DMS 273 (cell line): ENCODE data around the gene YIF1A.
A peak's percentile ranks its signal among the peaks of the same experiment; 100 is the strongest.
"Not testable (repeated sequence)": the region's sequence is repeated elsewhere in the genome, so short reads cannot be mapped to it uniquely, and the experiment has no call there.

Experiments
- DNase-seq: peaks from one replicate; lab custom pipeline; 2025; ENCODE audit not compliant: unreplicated experiment; lab: John Stamatoyannopoulos, UW

The YIF1A gene

DNA sequence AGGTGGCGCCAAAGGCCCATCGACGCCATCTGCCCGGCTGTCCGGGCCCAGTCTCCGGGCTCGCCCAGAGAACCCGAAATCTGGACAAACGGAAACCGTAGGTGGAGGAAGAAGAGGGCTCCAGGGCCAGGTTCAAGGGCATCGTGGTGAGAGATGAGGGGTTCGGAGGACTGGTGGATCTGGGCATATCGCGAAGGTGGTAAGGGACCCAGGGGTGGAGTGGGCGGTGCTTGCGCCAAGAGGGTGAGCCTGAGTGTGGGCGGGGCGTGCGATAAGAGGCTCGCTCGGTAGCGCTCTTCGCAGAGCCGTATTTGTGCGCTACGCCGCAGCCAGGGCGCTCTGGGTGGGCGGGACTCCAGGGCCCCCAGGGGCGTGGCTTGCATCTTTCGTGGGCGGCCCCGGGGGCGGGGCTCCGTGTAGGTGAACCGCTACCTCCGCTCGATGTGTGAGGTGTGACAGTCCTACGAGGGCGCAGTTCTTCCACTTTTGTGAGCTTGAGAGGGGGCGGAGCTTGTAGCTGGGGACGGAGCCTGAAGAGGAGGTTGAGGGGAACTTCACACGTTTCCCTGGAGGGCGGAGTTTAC, 23.1 kb upstream of the YIF1A start:
- DNase-seq, result peak; percentile 95

DNA sequence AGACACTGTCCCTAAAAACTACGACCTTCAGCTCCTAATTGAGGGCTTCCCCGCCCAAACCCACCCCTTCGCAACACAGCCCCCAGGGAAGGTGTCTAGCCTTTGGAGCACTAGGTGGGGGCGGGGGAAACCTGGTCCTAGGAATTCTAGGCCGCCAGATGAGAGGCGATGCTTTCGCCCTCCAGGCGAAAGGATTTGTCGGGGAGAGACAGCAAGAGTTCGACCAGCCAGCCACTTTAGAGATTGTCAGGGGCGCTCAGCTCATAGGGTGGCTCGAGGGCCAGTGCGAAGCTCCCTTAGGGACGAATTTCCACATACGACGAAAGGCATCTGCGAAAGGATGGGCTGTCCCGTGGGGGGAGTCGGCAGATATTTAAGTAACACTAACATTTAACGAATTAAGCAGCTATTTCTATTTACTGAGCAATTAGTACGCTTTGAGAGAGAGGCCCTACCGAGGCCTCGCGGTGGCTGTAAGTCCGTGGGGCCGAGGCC, 22.6 kb upstream of the YIF1A start:
- DNase-seq, result no peak

DNA sequence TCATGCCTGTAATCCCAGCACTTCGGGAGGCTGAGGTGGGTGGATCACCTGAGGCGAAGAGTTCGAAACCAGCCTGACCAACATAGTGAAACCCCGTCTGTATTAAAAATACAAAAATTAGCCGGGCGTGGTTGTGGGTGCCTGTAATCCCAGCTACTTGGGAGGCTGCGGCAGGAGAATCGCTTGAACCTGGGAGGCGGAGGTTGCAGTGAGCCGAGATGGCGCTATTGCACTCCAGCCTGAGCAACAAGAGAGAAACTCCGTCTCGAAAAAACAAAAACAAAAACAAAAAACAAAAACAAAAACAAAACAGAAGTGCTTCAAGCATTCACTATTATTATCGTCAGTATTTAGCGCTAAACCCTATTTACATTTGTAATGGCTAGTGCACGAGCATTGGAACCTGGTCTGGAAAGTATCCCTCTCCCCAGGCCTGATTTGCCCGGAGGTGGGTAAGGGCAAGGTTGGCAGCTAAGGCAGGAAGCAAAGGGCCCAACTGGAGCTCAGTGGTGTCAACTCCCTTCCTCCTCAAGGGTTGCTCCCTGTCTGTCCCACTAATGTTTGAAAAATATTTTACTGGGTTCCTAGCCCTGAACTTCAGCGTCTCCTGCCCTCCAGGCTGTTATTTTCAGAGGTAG, 22.0 kb upstream of the YIF1A start:
- DNase-seq, result not testable (repeated sequence)

DNA sequence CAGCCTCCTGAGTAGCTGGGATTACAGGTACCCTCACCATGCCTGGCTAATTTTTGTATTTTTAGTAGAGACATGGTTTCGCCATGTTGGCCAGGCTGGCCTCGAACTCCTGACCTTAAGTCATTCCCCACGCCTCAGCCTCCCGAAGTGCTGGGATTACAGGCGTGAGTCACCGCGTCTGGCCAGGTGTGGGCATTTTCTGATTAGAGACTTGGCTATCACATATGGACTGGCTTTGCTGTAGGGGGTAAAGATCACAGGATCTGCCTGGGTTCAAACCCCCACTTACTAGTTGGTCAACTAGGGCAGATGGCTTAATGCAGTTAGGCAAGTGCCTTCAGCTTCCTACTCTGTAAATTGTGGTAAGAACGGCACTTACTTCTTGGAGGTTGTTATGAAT, 21.4 kb upstream of the YIF1A start:
- DNase-seq, result no peak

DNA sequence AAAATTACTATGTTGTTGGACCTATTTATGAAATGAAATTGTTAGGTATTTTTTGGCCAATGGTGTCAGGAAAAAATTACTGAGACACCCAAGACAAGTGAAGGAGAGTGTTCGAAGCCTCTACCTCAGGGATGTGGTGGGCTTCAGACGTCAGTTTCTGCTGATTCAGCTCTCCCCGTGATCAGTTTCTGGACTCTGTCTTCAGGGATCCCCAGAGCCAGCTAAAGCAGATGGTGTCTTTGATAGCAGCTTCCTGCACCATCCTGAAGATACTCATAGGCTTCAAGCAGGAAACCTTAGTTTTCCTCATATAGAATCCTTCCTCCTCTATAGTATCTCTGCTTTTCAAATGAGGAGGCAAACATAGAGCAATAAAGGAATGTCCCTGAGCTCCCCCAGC, 20.5 kb upstream of the YIF1A start:
- no peak for DNase-seq

DNA sequence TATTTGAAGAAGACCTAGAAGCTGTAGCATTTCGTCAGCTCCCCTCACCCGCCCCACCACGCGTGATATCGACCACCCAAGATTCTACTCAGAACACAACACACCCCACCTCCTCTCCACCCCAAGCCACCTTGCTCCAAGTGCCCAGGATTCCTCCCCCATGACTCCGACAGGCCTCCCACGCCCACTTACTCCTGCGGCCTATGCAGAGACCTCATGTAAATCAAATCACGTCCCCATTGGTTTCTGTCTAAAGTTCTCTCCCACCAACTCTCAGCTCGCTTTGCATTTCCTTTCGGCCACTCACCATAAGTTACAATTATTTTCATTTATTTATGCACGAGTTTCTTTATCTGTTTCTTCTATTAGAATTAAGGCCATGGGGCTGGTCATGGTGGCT, 13.7 kb upstream of the YIF1A start:
- DNase-seq, result no peak

DNA sequence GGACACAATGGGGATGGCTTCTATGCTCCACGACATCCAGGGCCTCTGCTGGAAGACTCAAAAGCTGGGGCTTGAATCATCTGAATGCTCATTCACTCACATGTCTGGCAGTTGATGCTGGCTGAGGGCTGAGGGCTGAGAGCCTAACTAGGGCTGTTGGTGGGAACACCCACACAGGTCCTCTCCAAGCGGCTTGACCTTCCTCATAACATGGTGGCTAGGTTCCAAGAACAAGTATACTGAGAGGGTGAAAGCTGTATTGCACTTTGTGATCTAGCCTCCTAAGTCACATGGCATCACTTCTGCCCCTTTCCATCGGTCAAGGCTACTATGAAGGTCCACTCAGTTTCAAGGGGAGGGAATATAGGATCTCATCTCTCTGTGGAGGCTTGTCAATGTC, 10.2 kb upstream of the YIF1A start:
- DNase-seq, result no peak

DNA sequence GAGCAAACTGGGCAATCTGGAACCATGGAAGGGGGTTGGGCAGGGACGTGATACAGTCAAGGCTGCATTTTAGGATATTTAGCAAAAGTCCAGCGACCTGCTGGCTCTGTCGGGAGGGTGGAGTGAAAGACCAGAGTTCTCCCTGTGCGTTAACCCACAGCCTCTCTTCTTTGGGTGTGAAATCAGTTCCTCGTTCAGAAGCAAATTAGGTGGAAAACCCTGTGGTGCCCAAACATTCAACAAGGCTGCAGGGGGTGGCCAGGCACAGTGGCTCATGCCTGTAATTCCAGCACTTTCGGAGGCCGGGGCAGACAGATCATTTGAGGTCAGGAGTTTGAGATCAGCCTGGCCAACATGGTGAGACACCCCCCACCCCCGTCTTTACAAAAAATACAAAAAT, 8.7 kb upstream of the YIF1A start:
- no peak for DNase-seq

DNA sequence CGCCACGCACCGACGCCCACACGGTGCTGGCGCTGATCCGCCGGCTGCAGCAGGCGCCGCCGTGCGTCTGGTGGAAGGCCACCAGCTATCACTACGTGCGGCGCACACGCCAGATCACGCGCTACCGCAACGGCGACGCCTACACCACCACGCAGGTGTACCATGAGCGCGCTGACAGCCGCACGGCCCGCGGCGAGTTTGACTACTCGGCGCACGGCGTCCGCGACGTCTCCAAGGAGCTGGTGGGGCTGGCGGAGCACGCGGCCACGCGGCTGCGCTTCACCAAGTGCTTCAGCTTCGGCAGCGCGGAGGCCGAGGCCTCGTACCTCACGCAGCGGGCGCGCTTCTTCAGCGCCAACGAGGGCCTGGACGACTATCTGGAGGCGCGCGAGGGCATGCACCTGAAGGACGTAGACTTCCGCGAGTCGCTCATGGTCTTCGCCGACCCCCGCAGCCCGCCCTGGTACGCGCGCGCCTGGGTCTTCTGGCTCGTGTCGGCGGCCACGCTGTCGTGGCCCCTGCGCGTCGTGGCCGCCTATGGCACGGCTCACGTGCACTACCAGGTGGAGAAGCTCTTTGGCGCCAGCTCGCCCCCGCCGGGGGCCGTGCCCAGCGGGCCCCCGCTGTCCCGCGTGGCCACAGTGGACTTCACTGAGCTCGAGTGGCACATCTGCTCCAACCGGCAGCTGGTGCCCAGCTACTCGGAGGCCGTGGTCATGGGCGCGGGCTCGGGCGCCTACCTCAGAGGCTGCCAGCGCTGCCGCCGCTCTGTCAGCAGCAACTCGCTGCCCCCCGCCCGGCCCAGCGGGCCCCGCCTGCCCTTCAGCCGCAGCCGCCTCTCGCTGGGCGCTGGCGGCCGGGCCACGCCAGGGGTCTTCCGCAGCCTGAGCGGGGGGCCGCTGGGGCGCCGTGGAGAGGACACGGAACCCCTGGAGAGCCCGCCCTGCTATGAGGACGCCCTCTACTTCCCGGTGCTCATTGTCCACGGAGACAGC, 6.0 kb upstream of the YIF1A start:
- DNase-seq, result no peak

DNA sequence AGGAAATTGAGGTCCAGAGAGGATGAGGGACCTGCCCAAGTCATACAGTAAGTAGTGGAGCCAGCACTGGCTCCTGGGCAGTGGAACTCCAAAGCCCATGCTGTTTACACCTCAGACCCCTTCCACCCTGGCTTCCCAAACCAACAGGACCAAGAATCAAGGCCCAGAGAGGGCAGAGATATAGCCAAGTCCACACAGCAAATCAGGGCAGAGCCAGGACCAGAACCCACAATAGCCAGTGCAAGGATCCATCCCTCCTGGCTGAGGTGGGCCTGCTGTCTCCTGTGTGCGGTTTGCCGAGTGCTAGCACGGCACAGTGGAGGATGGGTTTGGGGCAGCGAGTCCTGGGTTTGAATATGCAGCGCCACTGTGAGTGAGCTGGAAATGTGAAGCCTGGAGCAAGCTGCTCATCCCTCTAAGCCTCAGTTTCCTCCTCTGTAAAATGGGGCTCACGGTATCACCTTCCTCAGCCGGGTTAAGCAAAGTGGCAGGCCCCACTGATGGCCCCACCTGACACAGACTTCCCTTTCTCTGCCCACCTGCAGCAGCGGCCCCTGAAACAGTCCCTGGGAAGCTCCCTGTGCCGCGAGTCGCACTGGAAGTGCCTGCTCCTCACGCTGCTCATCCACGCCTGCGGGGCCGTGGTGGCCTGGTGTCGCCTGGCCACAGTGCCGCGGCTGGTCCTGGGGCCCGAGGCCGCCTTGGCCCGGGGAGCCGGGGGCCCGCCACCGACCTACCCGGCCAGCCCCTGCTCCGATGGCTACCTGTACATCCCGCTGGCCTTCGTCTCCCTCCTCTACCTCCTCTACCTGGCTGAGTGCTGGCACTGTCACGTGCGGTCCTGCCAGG, 5.1 kb upstream of the YIF1A start:
- no peak for DNase-seq

DNA sequence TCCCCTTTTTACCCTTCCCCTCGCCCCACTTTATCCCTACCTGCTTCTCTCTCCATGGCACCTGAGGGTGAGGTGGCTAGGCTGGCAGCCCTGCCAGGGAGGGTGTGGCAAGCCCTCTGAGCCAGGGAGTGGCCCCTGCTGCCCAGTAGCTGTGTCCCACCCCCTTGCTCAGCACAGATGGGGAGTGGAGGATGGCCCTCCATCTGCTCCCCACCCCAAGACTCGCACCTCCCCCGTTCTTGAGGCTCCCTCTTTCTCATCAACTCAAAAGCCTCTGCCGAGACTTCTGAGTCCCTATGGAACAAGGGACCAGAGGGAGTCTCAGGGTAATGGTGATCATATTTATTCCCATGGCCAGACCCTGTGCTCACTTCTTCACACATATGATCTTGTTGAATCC, 4.4 kb upstream of the YIF1A start:
- no peak for DNase-seq

DNA sequence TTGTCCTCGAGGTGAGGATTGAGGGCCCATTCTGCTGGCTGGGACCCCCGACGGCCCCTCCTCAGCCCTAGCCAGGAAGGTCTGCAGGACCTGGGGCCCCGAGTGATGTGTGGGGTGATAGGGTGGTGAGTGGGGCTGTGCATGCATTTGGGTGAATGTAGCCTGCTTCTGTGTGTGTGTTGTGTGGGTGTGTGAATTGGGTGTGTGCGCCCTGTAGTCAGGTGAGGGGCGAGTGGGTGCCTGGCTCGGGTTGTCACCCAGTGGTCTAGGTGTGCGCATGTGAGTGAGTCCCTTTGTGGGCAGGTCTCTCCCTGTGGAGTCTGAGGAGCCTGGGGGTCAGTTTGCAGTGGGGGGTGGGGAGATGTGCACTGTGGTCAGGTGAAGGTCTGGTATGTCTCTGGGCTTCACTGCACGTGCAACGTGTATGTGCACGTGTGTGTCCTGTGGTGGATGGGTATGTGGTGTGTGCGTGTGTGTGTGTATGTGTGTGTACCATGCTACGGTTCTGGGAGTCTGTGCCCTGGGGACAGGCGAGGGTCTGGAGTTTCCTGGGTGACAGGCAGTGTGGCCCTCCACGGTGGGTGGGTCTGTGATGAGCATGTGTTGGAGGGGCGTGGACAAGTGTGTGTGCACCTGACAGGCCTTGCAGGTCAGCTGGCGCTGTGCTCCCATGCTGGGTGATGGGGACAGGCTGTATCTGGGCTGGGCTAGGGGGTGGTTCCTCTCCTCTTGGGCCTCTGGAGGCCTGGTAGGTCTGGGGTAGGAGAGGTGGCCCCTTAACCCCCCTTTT, 3.8 kb upstream of the YIF1A start:
- no peak for DNase-seq

DNA sequence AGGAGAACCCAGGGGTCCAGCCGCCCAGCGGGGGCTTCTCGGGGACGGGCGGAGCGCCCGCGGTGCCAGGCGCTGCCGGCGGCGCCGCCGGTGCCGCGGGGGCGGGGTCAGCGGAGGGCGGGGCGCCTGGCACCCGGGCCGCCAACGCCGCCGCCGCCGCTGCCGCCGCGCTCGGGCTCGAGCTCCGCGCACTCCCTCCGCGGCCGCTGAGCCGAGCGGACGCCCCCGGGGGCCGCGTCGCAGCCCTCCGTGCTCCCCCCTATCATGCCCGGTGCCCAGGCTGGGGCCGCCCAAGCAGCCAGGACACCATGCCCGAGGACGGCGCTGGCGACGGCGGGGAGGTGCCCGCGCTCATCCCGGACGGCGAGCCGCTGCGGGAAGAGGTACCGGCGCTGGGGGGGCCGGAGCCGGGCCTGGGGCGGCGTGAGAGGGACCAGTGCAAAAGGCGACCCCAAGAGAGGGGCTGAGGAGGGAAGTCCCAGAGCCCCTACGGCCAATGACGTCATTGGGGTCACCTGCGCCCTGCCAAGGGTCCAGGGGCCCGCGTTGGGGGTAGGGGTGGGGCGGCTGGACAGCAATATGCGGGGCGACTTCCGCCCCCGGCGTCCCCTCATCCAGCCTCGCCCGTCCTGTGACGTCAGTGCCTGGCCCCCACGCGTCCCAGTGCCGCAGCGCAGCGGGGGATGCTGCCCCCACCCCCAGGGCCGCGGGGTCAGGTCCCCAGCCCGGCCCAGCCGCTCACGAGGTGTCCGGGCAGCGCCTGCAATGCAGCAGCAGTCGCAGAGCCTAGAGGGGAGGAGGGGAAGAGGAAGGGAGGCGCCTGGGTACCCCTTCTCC, 3.0 kb upstream of the YIF1A start, which contains the start of gene TMEM151A:
Gene TMEM151A, plus strand, starts transcription at position 189 of the 837 bp plus-strand sequence. Its CDS starts 120 bp downstream, at position 309.
- peak; percentile 58 for DNase-seq

DNA sequence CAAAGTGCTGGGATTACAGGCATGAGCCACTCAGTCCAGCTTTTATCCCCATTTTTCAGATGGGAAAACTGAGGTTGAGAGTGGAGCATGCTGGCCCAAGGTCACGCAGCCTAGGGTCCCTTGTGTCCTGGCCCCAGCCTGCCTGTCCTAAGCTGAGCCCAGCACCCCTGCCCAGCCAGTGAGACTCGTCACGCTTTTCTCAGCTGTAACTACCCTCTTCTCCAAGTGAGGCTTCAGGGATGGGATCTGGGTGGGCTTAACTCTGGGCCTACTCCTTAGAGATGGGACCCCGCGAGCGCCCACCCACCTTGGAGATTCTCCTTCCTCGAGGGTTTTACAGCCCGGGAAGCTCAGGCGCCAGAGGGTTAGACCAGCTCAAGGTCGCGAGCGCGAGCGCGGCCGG, 2.4 kb upstream of the YIF1A start:
- no peak for DNase-seq

DNA sequence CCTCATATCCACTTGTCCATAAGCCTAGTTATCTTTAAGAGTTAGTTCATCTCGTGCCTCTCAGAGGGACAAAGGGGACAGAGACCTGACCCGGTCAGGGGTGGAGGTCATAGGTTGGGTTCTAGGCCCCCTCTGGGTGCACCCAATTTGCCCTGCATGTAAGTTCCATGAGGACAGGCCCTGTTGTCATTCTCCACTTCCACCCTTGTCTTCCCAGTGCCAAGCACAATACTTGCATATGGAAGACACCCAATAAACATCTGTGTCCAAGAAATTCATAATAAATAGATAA, 1.3 kb upstream of the YIF1A start:
- DNase-seq, result no peak

DNA sequence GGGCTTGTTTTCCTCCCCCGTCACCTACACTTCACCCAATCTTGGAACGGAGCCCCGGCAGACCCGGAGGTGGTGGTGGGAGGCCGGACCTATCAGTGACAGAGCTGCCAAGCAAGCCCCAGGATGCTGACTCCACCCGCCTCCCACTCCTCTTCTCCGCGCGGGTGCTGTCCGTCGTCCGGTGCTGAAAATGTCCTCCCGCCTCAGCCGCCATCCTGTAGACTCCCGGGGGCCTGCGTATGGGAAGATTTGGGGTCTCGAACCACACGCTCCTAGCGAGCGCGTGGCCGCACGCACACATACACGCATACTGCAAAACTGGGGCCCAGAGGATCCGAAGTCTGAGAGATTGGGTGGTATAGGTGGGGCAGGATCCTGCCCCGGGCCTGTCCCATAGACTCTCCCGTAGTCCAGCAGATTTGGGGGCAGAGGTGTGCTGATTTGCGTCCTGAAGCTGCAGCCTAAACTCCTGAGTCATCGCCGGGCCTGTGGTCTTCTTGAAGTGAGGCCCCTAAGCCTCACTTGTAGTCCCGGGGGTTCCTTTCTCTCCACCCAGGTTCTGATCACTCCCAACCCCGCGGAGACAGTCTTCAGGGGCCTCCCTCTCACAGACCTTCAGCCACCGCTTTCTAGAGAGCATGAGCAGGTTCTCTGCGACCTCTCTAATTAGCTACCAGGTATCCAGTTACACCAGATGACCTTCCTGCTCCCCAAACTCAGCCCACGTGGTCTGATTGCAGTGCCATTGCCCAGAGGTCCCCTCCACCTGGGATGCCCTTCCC, 796 bp upstream of the YIF1A start:
- peak; percentile 89 for DNase-seq

DNA sequence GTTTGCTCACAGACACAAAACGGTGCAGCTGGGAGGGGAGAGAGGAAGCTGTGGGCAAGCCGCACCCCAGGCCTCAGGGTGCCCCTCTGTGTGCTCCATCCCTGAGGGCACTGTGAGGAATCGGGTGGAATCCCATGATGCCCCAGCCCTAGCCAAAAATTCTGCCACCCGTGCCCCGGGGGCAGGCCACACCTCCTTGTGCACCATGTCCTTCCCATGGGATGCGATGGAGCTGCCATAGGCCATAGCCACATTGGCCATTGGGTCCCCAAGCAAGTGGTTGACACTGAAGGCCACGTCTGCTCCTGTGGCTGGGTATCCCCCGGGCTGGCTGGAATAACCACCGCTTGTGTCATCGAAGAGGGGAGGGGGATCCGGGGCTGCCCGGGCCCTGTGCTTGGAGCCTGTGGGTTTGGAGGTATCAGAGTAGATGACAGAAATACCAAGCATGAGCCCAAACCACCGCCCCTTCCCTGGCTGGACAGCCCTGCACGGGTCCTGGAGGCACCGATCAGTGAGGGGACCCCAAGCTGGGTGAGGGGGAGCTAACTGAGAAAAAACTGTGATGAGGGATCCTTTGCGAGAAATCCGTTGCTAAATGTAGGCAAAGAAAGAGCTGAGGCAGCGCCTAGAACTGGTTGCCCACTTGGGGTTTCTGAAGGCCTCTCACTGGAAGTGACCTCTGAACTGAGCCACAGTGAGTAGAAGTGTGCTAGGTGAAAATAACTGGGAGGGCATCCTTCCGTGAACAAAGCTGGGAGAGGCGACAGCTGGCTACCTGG, 863 bp downstream of the YIF1A start:
- DNase-seq, result no peak
